Tongue (tissue), 2 donors: Measurements from ENCODE around the gene ANAPC15. TPM values are rescaled to one million over a fixed set of nuclear protein-coding genes. Genes with fewer than 3 reads are reported as not detected.

Experiments
- DNase-seq: peaks from one replicate; pipeline ENCODE4 v3.0.0-alpha.2; 2015
- total RNA-seq: library from RNA; depleted of rRNA; stranded (reverse); fragments of >200 nt; gene quantifications from one replicate; pipeline ENCODE4 v1.2.3, GENCODE V29; 2014

Gene ANAPC15
- total RNA-seq, 1 donor from 2014 or later: 13.5 TPM

DNA sequence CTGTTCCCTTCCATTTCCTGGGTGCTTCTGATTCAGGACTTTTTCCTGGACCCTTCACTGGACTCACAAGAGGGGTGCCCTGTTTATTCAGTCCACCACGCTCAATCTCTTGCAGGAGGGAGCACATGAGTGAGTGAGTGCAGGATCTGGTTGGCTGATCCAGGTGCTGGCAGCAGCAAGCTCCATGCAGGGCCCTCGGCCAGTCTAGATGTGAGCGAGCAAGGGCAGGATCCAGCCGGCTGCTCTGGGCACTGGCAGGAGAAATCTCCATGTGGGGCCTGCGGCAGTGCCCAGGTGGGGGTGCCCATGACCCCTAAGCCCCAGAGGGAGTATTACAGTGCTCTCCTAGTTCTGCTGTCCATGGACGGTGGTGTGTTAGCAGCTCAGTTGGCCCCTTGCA lies 11.6 kb upstream of the ANAPC15 start:
- DNase-seq: no peak

GRCh38 chr11:72123117-72123653 lies 10.7 kb upstream of the ANAPC15 start:
- DNase-seq: no peak

DNA sequence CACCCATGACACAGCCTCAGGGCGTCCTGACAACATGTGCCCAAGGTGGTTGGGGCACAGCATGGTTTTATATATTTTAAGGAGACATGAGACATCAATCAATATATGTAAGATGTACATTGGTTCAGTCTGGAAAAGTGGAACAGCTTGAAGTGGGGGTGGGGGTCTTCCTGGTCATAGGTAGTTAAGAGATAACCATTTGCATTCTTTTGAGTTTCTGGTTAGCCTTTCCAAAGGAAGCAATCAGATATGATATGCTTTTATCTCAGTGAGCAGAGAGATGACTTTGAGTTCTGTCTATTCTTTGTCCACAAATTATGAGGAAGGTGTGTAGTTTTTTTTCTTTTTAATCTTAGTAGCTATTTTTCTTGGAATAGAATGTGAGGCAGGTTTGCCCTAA lies 10.1 kb upstream of the ANAPC15 start:
- DNase-seq: no peak

- DNase-seq: no peak
Measured at GRCh38 chr11:72120930-72121329, 8.4 kb upstream of the ANAPC15 start.

- DNase-seq: no peak
Measured at GRCh38 chr11:72119198-72119597, 6.7 kb upstream of the ANAPC15 start.

DNA sequence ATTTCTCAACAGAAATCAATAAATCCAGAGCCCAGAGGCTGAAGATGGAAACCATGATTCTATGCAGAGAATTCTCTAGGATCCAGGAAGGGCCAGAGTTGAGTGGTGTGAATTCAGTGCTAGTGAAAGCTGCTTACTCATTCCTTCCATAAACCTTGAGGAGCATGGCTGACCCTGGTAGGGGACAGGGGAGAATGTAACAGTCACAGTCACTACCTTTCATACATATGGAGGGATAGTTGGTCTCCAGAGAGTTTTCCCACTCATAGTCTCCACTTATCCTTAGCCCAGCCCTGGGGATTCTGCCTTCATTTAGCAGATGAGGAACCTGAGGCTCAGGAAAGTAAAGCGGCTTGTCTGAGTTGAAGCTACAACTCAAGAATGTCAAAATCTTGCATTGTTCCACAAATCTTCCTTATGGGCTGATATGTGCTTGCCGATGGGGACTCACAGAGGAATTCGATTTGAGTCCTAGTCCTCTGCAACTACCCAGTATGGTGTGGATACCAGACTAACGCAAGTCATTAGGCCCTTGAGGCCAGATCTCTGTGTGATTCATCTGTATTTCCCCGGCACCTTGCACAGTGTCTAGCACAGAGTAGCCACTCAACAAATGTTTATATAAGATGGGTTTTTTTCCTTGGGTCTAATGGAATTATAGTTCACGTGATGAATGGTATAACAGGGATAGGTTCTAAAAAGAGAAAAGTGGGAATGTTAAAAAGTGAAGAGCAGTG lies 3.7 kb upstream of the ANAPC15 start:
- no peak for DNase-seq

- DNase-seq: no peak
Measured at GRCh38 chr11:72114570-72114969, 2.1 kb upstream of the ANAPC15 start.

DNA sequence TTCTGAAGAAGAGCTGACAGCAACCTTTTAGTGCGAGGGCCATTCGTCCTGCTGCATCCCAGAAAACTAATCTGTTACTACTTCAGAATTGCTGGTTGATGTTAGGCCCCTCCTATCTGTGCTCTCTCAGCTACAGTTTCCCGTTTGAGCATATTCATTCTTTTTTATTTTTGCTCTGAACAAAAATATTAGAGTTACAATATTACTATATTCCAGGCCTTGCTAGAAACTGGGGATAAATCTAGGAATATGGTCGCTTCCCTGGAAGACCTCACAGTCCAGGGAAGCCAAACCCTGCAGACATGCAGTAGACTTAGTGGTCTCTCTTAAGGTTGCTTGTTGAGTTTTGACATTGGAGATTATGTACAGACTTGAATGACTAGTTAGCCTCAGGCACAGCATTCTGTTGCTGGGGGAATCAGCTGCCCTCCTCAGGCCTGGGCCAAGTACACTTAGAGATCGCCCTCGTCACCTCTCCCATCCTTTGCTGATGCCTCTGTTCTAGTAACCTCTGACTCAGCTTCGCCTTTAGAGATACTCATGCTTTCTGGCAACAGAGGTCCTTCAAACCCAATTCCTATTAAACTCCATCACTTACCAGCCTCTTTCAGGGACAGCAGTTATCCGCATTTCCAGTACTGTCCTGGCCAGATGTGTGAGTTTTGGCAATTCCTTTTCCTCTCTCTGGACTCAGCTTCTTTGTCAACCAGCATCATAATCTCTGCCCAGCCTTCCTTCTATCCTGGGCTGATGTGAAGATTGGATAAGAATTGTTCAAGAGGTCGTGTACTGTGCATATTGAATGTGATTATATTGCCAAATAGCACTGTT lies 698 bp upstream of the ANAPC15 start:
- no peak for DNase-seq

DNA sequence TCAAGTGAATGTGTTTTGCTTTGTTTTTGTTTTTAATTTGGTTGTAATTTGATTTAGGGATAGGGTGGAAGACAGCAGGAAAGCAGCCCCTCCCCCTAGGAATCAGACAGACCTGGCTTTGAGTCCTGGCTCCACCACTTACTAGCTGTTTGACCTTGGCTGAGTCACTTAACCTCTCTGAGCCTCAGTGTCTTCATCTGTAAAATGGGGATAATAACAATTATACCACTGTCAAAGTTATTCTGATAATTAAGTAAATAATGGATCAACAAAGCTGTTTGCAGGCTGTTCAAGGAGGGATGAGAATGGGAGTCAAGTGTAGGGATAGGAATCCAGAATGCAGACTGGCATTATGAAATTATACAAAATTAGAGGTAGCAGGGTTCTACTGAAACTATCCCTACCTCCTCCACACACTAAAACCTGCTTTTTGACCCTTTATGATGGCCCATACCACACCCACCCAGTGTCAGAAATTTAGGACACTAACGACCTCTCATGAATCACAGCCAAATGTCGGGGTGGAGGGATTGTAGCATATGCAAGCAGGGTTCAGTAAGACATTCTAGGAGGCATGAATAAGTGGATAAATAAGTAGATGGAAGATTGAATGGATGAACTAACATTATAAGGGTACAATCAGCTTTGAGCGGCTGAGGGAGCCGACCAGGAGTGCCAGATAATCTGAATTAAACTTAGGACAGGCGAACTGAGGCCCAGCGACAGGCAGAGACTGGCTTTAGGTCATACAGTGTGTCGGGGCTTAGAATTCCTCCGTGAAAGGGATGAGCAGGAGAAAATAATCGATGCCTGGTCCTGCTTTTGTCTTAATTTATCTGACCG lies 974 bp downstream of the ANAPC15 start:
- DNase-seq: peak; percentile 7

DNA sequence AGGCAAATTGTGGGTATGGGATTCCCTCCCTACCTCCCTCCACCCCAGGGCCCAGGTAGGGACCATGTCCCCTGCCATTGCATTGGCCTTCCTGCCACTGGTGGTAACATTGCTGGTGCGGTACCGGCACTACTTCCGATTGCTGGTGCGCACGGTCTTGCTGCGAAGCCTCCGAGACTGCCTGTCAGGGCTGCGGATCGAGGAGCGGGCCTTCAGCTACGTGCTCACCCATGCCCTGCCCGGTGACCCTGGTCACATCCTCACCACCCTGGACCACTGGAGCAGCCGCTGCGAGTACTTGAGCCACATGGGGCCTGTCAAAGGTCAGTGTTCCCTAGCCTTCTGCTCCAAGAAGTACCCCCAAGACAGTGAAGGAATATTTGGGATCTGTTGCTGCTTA lies 6.6 kb downstream of the ANAPC15 start, which contains the start of gene TOMT:
TSS of gene TOMT (plus strand) at position 37 of the 400 bp plus-strand sequence. CDS start at position 65, 28 bp downstream.
- DNase-seq: no peak

GRCh38 chr11:72103754-72104167 lies 8.7 kb downstream of the ANAPC15 start:
- no peak for DNase-seq

GRCh38 chr11:72102946-72103753 lies 9.3 kb downstream of the ANAPC15 start, which contains the start of gene LAMTOR1:
Gene LAMTOR1 (minus strand): TSS chr11:72103297. CDS start chr11:72103224, 73 bp downstream.
- peak; percentile 100 for DNase-seq

DNA sequence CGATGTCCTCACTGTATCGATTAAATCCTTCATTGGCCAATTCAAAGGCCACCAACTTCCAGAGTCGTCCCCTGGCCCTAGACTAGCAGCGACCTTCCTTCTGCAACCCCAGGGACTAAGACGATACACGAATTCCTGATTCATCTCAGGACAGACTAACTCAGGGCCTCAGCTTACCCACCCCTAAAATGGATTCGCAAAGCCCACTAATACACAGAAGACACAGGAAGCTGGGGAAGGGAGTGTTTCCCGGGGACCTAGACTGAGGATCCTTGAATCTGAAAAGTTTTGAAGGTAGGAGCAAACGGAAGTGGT lies 9.9 kb downstream of the ANAPC15 start:
- DNase-seq: no peak

- no peak for DNase-seq
Measured at GRCh38 chr11:72102162-72102561, 10.3 kb downstream of the ANAPC15 start.

DNA sequence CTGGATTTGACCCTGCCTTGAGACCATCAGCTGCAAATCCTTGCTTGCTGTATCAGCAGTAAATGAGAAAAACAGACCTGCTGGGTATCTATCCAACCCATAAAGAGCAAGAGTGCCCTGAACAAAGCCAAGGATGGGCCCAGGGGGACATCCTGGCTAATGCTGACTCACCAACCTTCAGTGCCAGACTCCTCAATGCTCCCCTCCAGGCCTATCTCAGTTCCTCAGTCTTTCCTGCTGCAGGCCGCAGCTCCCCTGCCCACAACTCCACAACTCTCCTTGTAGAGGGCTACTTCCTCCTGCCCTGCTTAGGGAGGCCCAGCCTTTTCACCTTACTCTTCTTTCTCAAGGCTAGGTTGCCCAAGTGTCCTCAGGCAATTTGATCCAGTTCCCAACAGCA lies 12.0 kb downstream of the ANAPC15 start:
- no peak for DNase-seq

DNA sequence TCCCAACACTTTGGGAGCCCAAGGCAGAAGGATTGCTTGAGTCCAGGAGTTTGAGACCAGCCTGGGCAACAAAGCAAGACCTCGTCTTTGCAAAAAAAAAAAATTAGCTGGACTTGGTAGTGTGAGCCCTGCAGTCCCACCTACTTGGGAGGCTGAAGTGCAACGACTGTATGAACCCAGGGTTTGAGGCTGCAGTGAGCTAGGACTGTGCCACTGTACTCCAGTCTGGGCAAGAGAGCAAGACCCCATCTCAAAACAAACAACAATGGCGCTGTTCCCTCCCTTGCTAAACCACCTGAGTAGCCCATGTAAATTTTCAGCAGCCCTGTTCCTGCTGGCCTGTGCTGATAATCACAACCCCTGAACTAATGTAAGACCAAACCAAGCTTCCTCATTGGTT lies 12.5 kb downstream of the ANAPC15 start:
- DNase-seq: no peak

- no peak for DNase-seq
Measured at GRCh38 chr11:72098741-72099140, 13.8 kb downstream of the ANAPC15 start.

- DNase-seq: peak; percentile 78
Measured at GRCh38 chr11:72091292-72091691, 21.2 kb downstream of the ANAPC15 start.

GRCh38 chr11:72088076-72088808 lies 24.3 kb downstream of the ANAPC15 start:
- no peak for DNase-seq

GRCh38 chr11:72085621-72086351 lies 26.7 kb downstream of the ANAPC15 start:
- DNase-seq: peak; percentile 45
